SU-DHL-6 (cell line): ENCODE data around the gene FIGNL2.

Source experiments
- CTCF ChIP-seq: fragments of 200-600 bp; sonication (generic); IDR thresholded peaks from one replicate; pipeline ENCODE4 v1.5.1; 2017; ENCODE audit warnings: antibody characterized with exemption, mild to moderate bottlenecking, low read length, moderate library complexity; ENCODE audit not compliant: insufficient read depth, poor library complexity, severe bottlenecking
- EZH2phosphoT487 ChIP-seq: fragments of 200-600 bp; sonication (generic), shearing (Covaris generic); conservative IDR thresholded peaks from 2 replicates; pipeline ENCODE4 v1.6.1; 2018; ENCODE audit warnings: mild to moderate bottlenecking, antibody characterized with exemption, low read length, moderate library complexity, mixed read lengths

GRCh38 chr12:51788876-51789275 is 59.6 kb downstream of the FIGNL2 start:
- no peak for TF ChIP-seq CTCF
- no peak for TF ChIP-seq EZH2phosphoT487
